Measurements from ENCODE around the gene KCNG3. TPM values are rescaled to one million over a fixed set of nuclear protein-coding genes. Genes with fewer than 3 reads are reported as not detected.

KCNG3 gene
- total RNA-seq, 1 donor from 2014 or later = not detected

DNA sequence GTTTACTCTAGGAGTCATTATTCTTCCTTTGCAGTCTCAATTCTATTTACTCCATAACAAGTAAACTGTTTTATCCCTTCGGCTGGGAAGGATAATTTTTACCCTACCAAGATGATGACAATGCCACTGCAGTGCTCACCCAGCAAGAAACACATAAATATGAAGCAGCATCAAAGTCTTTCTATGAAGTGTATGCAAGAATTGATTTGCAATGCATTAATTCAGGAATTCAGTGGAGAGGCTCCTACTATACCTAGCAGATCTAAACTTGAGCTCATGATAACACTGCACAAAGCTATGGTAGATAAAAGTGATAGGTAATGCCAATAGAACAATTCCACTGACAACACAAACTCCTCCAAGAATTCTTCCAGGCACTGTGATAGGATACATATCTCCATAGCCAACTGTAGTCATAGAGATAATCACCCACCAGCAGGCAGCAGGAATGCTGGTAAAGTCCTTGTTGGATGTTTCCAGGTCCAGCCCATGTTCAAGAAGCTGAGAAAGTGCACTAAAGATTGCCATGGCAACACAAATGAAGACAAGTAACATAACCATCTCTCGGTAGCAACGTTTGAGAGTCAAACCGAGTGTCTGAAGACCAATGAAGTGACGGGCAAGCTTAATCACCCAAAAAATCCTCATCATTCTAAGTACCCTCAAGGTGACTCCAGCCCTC lies 49.9 kb downstream of the KCNG3 start:
- no peak for DNase-seq (ENCODE audit: extremely low spot score, unreplicated experiment)
- TF ChIP-seq CTCF (IDR thresholded peaks at IDR 0.05) = no peak
- Mint-ChIP-seq H3K36me3 (ENCODE audit: unreplicated experiment) (no peaks in the 10 kb centered on the region), H3K4me3 (ENCODE audit: unreplicated experiment) (no peak overlapping the region), H3K27ac (ENCODE audit: unreplicated experiment) (no peak overlapping the region), H3K4me1 (ENCODE audit: unreplicated experiment) (no peaks in the 10 kb centered on the region), H3K27me3 (ENCODE audit: unreplicated experiment) (peaks cover 35% of the 10 kb centered on the region), H3K9me3 (ENCODE audit: unreplicated experiment) (no peaks in the 10 kb centered on the region)

DNA sequence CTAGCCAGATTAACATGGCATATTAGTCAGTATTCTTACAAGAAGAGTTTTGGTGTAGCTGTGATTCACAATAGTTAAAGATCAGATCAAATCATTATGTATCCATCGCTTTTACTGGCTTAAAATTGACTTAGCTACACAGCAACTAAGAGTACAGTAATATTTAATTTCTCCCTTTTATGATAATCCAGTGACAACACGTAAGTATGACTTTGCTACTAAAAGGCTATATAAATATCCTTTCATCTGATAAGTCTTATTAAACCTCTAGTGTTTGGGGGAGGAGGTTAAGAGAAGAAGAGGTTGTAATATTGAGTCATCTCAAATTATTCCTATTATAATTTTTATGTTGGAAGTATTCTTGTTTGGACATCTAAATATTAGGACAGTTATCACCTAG lies 51.0 kb downstream of the KCNG3 start:
- H3K4me1 Mint-ChIP-seq (ENCODE audit: unreplicated experiment) = no peaks in the 10 kb centered on the region
- H3K9me3 Mint-ChIP-seq (ENCODE audit: unreplicated experiment) = no peaks in the 10 kb centered on the region
- no peak for TF ChIP-seq CTCF (IDR thresholded peaks at IDR 0.05)
- H3K27ac Mint-ChIP-seq (ENCODE audit: unreplicated experiment) = no peak overlapping the region
- DNase-seq (ENCODE audit: extremely low spot score, unreplicated experiment) = no peak
- H3K4me3 Mint-ChIP-seq (ENCODE audit: unreplicated experiment) = no peak overlapping the region
- H3K27me3 Mint-ChIP-seq (ENCODE audit: unreplicated experiment) = peaks cover 43% of the 10 kb centered on the region
- no peaks in the 10 kb centered on the region for H3K36me3 Mint-ChIP-seq (ENCODE audit: unreplicated experiment)

- Mint-ChIP-seq H3K36me3 (ENCODE audit: unreplicated experiment) (no peaks in the 10 kb centered on the region), H3K27me3 (ENCODE audit: unreplicated experiment) (peaks cover 62% of the 10 kb centered on the region), H3K9me3 (ENCODE audit: unreplicated experiment) (no peaks in the 10 kb centered on the region), H3K4me1 (ENCODE audit: unreplicated experiment) (no peaks in the 10 kb centered on the region), H3K27ac (ENCODE audit: unreplicated experiment) (no peak overlapping the region), H3K4me3 (ENCODE audit: unreplicated experiment) (no peak overlapping the region)
- no peak for TF ChIP-seq CTCF (IDR thresholded peaks at IDR 0.05)
- no peak for DNase-seq (ENCODE audit: extremely low spot score, unreplicated experiment)
Measured at GRCh38 chr2:42438685-42439084, 55.1 kb downstream of the KCNG3 start.

- no peak for DNase-seq (ENCODE audit: extremely low spot score, unreplicated experiment)
- Mint-ChIP-seq H3K4me1 (ENCODE audit: unreplicated experiment) (no peaks in the 10 kb centered on the region), H3K36me3 (ENCODE audit: unreplicated experiment) (no peaks in the 10 kb centered on the region), H3K27ac (ENCODE audit: unreplicated experiment) (no peak overlapping the region), H3K4me3 (ENCODE audit: unreplicated experiment) (no peak overlapping the region), H3K9me3 (ENCODE audit: unreplicated experiment) (no peaks in the 10 kb centered on the region), H3K27me3 (ENCODE audit: unreplicated experiment) (peaks cover 61% of the 10 kb centered on the region)
- no peak for TF ChIP-seq CTCF (IDR thresholded peaks at IDR 0.05)
Measured at GRCh38 chr2:42436370-42436769, 57.4 kb downstream of the KCNG3 start.

DNA sequence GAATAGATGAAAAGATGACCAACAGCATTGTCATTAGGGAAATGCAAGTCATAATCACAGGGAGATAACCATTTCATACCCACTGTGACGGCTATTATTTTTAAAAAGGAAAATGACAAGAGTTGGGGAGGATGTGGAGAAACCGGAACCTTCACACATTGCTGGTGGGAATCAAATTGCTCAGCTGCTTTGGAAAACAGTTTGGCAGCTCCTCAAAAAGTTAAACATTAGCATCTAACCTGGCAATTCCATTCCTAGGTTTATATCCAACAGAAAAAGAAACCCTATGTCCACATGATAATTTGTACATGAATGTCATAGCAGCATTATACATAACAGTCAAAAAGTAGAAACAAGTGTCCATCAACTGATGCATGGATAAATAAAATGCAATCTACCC lies 58.2 kb downstream of the KCNG3 start:
- no peaks in the 10 kb centered on the region for H3K9me3 Mint-ChIP-seq (ENCODE audit: unreplicated experiment)
- no peak overlapping the region for H3K27ac Mint-ChIP-seq (ENCODE audit: unreplicated experiment)
- no peak for DNase-seq (ENCODE audit: extremely low spot score, unreplicated experiment)
- H3K4me1 Mint-ChIP-seq (ENCODE audit: unreplicated experiment) = no peaks in the 10 kb centered on the region
- no peak for TF ChIP-seq CTCF (IDR thresholded peaks at IDR 0.05)
- peaks cover 57% of the 10 kb centered on the region for H3K27me3 Mint-ChIP-seq (ENCODE audit: unreplicated experiment)
- no peaks in the 10 kb centered on the region for H3K36me3 Mint-ChIP-seq (ENCODE audit: unreplicated experiment)
- no peak overlapping the region for H3K4me3 Mint-ChIP-seq (ENCODE audit: unreplicated experiment)
